Coronary artery (tissue), 2 donors: Measurements from ENCODE around the gene PKM.

ENCODE experiments used
- DNase-seq: peaks from one replicate; pipeline ENCODE4 v3.0.0-alpha.2; 2017; ENCODE audit warnings: low spot score
- H3K27ac ChIP-seq, 2 donors: fragments of 200-600 bp; sonication (generic); one replicate each; pipeline ENCODE4 v1.5.1; 2016 to 2019
- H3K4me3 ChIP-seq: fragments of 200-600 bp; sonication (generic); 2 replicates; pipeline ENCODE4 v1.5.1; 2016; ENCODE audit warnings: mild to moderate bottlenecking, moderate library complexity
- TF ChIP-seq, protein P1 (sequence below): fragments of 200-600 bp; sonication (generic); IDR thresholded peaks from one replicate; pipeline ENCODE4 v1.5.1; 2019; ENCODE audit warnings: antibody characterized with exemption

The PKM gene

DNA sequence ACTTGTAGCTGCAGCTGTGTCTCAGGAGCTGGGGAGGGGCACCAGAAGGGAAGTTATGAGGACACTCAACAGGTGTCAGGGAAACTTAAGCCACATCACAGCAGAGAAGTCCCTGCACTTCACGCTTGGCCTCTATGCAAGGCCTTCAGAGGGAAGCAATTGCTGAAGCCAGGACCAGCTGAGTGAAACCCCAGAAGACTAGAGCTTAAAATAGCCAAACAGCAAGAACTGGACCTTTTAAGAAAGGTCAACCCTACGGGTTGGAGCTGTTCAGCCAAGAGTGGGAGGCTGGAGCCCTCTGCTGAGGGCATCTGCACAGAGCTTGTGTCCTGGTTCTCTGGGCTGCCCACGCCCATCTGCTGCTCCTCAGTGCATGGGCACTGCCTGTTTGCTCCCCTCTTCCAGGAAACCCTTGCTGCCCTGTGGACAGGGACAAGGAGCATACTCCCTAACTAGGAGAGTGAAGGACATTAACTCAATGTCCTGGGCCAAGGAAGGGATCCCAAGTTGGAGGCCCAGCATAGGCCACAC lies 29.5 kb downstream of the PKM start:
- no peak overlapping the region for H3K27ac ChIP-seq
- no peak for DNase-seq
- TF ChIP-seq, protein P1, sequence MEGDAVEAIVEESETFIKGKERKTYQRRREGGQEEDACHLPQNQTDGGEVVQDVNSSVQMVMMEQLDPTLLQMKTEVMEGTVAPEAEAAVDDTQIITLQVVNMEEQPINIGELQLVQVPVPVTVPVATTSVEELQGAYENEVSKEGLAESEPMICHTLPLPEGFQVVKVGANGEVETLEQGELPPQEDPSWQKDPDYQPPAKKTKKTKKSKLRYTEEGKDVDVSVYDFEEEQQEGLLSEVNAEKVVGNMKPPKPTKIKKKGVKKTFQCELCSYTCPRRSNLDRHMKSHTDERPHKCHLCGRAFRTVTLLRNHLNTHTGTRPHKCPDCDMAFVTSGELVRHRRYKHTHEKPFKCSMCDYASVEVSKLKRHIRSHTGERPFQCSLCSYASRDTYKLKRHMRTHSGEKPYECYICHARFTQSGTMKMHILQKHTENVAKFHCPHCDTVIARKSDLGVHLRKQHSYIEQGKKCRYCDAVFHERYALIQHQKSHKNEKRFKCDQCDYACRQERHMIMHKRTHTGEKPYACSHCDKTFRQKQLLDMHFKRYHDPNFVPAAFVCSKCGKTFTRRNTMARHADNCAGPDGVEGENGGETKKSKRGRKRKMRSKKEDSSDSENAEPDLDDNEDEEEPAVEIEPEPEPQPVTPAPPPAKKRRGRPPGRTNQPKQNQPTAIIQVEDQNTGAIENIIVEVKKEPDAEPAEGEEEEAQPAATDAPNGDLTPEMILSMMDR, result no peak
- no peak overlapping the region for H3K4me3 ChIP-seq

DNA sequence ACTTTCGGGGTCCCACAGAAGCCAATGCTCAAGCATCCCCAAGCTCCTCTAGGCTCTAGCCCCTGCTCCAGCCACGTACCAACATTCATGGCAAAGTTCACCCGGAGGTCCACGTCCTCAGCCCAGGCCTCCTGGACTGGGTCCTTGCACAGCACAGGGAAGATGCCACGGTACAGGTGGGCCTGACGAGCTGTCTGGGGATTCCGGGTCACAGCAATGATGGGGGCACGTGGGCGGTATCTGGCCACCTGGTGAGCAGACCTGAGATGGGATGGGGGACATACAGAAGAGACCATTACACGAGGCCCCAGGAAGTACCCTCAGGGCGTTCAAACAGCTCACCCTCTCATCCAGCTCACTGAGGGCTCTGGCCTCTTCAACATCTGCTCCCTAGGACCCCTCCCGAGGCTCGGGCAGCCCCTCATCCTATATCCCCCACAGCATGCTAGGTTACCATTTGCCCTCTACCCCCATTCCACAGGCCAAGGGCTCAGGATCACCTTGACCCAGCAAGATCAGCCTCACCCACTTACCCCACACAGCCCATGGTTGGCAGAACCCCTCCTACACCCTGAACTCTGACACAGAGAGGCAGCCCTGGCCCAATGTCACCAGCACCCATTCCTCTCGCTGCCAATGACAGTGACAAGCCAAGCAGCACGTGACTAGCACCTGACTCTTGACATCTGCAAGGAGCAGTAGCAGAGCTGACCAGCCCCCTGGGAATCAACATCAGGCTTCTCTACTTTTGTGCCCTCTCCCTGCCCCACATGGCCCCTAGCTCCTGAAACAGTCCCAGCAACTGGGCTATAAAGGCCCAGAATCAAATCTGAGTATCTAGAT lies 30.4 kb downstream of the PKM start:
- DNase-seq, result no peak
- H3K4me3 ChIP-seq, result no peak overlapping the region
- peak overlapping the region in 1 of 2 donors; percentile 17 for H3K27ac ChIP-seq
- TF ChIP-seq, protein P1, result no peak

DNA sequence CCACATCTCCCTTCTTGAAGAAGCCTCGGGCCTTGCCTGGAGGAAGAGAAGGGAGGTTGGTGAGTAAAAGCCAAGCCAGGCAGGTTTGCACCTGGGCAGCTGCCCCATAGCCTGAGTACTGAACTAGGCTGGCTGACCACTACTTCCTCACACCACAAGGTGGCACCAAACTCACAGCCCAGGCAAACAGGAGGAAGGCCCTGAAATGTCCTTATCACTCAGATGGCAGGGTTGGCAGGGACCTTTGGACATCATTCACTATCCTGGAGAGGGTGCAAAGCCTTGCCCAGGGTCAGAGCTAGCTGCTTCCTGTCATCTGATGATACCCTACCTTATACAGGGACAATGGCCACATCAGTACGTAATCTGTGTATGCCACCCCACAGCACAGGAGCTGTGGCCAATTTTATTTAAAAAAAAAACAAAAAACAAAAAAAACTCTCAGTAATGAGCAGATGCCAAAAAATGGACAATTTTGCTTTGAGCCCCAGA lies 31.2 kb downstream of the PKM start:
- Histone ChIP-seq H3K27ac (no peak overlapping the region), H3K4me3 (no peak overlapping the region)
- TF ChIP-seq, protein P1, result peak; percentile 85
- no peak for DNase-seq

DNA sequence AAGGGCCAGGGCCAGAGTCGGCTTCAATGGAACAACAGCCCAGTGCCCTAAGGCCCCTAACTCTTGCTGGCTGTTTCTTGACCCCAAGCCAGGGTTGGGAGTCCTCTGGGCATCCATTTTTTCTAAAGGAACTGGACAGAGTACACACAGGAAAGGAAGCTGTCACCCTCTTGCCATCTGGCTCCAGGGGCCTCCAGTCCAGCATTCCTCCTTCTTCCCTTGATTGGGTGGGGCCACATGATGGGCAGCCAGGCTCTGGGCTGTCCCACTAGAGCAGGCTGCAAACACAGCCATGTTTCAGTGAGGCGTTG lies 31.8 kb downstream of the PKM start:
- H3K4me3 ChIP-seq, result no peak overlapping the region
- DNase-seq, result no peak

DNA sequence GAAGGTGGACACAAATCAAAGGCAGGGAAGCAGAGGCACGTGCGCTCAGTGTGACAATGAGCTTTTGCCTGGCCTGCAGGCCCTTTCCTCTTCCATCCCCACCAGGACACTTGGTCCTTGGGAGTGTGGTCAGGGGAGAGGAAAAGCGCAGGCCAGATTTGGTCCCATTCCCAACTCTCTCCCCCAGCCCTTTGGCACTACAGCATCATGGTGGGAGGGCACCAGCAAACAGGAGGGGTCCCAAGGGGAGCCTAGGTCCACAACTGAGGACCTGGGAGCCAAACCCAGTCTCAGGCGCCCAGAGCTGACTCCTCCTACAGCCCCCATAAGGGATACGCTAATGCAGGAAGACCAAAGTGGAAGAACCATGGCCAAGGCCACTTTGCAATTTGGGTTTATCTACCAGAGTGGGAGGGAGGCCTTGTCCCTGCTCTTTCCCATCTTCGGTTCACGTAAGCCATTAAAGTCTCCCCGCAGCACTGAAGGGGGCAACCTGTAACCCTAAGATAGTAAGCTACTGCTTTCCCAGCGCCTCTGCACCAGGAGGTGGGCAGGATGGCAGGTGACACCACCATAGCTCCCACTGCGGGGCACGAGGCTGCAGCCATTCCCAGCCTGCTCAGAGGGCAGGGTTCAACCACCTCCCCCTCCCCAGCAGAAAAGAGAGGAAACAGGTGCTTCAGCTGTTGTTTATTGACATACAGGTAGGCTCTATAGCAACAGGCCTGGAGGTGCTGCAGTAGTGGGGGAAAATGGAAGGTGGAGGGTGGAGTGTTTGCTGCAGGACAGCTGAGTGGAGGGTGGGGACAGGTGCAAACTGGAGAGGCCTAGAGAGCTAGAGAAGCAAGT lies 32.4 kb downstream of the PKM start:
- DNase-seq, result no peak
- Histone ChIP-seq H3K4me3 (no peak overlapping the region), H3K27ac (no peak overlapping the region)
- TF ChIP-seq, protein P1, result no peak

More for the DNA sequence above, 31.8 kb downstream of the PKM start:
- TF ChIP-seq, protein P1, result no peak
- no peak overlapping the region for H3K27ac ChIP-seq

DNA sequence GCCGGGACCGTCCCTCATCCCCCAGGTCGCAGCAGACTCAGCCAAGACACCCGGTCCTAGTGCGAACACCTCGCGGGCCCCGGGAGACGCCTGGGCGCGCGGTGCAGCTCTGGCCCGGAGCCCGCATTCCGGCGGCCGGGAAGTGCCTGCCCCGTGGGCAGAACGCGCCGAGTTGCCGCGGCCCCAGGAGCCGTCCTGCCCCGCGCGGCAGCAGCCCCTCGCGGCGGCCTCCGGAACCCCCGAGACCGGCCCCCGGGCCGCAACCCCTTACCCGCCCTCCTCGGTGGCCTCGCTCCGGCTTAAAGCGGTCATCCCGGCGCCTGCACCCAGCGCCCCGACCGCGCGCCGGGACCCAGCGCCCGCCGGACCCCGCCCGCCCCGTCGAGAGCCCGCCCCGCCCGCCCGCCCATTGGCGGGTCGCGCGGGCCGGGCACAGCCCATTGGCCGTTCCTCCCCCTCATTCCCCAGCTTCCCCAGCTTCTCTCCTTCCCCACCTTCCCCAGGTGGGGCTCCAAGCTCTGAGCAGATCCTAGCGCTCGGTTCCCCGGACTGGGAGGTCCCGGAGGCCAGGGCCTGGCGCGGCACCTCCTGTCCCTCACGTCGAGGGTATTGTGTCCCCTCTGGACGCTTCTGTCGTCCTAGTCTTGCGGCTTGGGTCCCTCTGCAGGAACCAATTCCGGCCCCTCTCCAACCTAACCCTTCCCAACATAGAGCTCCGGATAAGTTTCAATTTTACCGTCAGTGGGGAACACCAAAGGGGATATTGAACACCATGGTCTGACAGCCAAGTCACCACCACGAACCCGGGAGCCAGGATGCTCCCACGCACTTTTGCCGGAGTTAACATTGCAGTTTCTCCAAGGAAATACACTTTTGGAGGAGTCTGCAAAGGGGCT lies 33.3 kb downstream of the PKM start, which contains the start of gene GRAMD2A:
Gene GRAMD2A, minus strand, starts transcription at position 328 of the 896 bp plus-strand sequence.
- Histone ChIP-seq H3K4me3 (peak within 1 kb of the TSS; percentile 76), H3K27ac (no peak within 1 kb of the TSS)
- peak; percentile 72 for DNase-seq
- TF ChIP-seq, protein P1, result no peak
